C4-2B (cell line): ENCODE results near the gene CDC20B.

Experiments
- CTCF ChIP-seq: fragments of 450-650 bp; conservative IDR thresholded peaks from 2 replicates; pipeline ENCODE4 v1.5.1; 2017; ENCODE audit warnings: mild to moderate bottlenecking
- ZFX ChIP-seq: fragments of 450-650 bp; IDR thresholded peaks from 2 replicates; pipeline ENCODE4 v1.6.1; 2017

GRCh38 chr5:55191165-55191564 is 18.2 kb upstream of the CDC20B start:
- TF ChIP-seq CTCF (no peak), ZFX (no peak)
